WTC11 (cell line): ENCODE measurements around the gene BICDL1. TPM values are rescaled to one million over a fixed set of nuclear protein-coding genes. Genes with fewer than 3 reads are reported as not detected.

ENCODE experiments used
- ATAC-seq: fragments of 200-7000 bp; cut with Tn5 transposase; 2 replicates; pipeline ENCODE4 v1.10.0; 2021; ENCODE audit warnings: mild to moderate bottlenecking, moderate library complexity
- CTCF ChIA-PET: fragments of 300-600 bp; sonication (Branson Sonifier 250); formaldehyde crosslinking; loops from one replicate; lab custom pipeline; 2021; ENCODE audit warnings: antibody characterized with exemption; lab: Charles Lee
- POLR2A ChIA-PET: fragments of 350-600 bp; sonication (Branson Sonifier 250); formaldehyde crosslinking; loops from one replicate; lab custom pipeline; 2021; ENCODE audit warnings: antibody characterized with exemption; lab: Charles Lee
- DNase-seq: peaks from one replicate; pipeline ENCODE4 v3.0.0; 2021; ENCODE audit warnings: low spot score
- H3K27ac Mint-ChIP-seq: 2 replicates; pipeline ENCODE4 v1.8.0; 2021; ENCODE audit warnings: mixed read lengths
- H3K27me3 Mint-ChIP-seq: 2 replicates; pipeline ENCODE4 v1.8.0; 2021; ENCODE audit warnings: low read depth, mild to moderate bottlenecking, moderate library complexity, mixed read lengths
- H3K36me3 Mint-ChIP-seq: 2 replicates; pipeline ENCODE4 v1.8.0; 2021; ENCODE audit warnings: mixed read lengths
- H3K4me1 Mint-ChIP-seq: 2 replicates; pipeline ENCODE4 v1.8.0; 2022; ENCODE audit warnings: mixed read lengths
- H3K4me3 Mint-ChIP-seq: 2 replicates; pipeline ENCODE4 v1.8.0; 2021; ENCODE audit warnings: mild to moderate bottlenecking, moderate library complexity, mixed read lengths
- H3K9me3 Mint-ChIP-seq: 2 replicates; pipeline ENCODE4 v1.8.0; 2021; ENCODE audit warnings: mixed read lengths
- EMX1 ChIP-seq: fragments of 250-450 bp; sonication (Bioruptor Pico); IDR thresholded peaks from 2 replicates; pipeline ENCODE4 v1.8.0; 2021; ENCODE audit warnings: mild to moderate bottlenecking
- FOXP1 ChIP-seq: sonication (generic); formaldehyde crosslinking; IDR thresholded peaks from 2 replicates; pipeline ENCODE4 v1.8.0; 2022; ENCODE audit warnings: missing genetic modification reagents, mild to moderate bottlenecking, moderate library complexity, borderline replicate concordance
- SMAD4 ChIP-seq: sonication (generic); formaldehyde crosslinking; IDR thresholded peaks from 2 replicates; pipeline ENCODE4 v1.8.0; 2022; ENCODE audit warnings: mild to moderate bottlenecking, missing genetic modification reagents
- ZNF263 ChIP-seq: sonication (generic); formaldehyde crosslinking; IDR thresholded peaks from 2 replicates; pipeline ENCODE4 v1.8.1; 2022; ENCODE audit warnings: low read depth, mild to moderate bottlenecking, moderate library complexity, missing genetic modification reagents
- ZNF317 ChIP-seq: sonication (generic); formaldehyde crosslinking; IDR thresholded peaks from 2 replicates; pipeline ENCODE4 v1.8.1; 2023; ENCODE audit warnings: low read depth, mild to moderate bottlenecking, moderate library complexity, missing genetic modification reagents, borderline replicate concordance
- ZNF423 ChIP-seq: fragments of 250-450 bp; sonication (Bioruptor Pico); IDR thresholded peaks from 2 replicates; pipeline ENCODE4 v2.1.2; 2022; ENCODE audit warnings: mild to moderate bottlenecking, moderate library complexity
- total RNA-seq: library from RNA; stranded (reverse); gene quantifications from 3 replicates; pipeline ENCODE4 v1.2.3, GENCODE V29; 2021
- TF ChIP-seq, protein P1 (sequence below): sonication (generic); formaldehyde crosslinking; IDR thresholded peaks from 2 replicates; pipeline ENCODE4 v1.8.0; 2023; ENCODE audit warnings: mild to moderate bottlenecking, missing genetic modification reagents
- TF ChIP-seq, protein P2 (sequence below): sonication (generic); formaldehyde crosslinking; IDR thresholded peaks from 2 replicates; pipeline ENCODE4 v1.8.1; 2022; ENCODE audit warnings: mild to moderate bottlenecking, moderate library complexity, missing genetic modification reagents
- TF ChIP-seq, protein P3 (sequence below): sonication (generic); formaldehyde crosslinking; IDR thresholded peaks from 2 replicates; pipeline ENCODE4 v1.8.1; 2023; ENCODE audit warnings: mild to moderate bottlenecking, missing genetic modification reagents
- TF ChIP-seq, protein P4 (sequence below): fragments of 250-450 bp; sonication (Bioruptor Pico); IDR thresholded peaks from 2 replicates; pipeline ENCODE4 v1.8.0; 2021; ENCODE audit warnings: mild to moderate bottlenecking
- TF ChIP-seq, protein P5 (sequence below): fragments of 250-450 bp; sonication (Bioruptor Pico); conservative IDR thresholded peaks from 2 replicates; pipeline ENCODE4 v1.9.0; 2021; ENCODE audit warnings: mild to moderate bottlenecking
- TF ChIP-seq, protein P6 (sequence below): sonication (generic); formaldehyde crosslinking; IDR thresholded peaks from 2 replicates; pipeline ENCODE4 v1.8.0; 2022; ENCODE audit warnings: missing genetic modification reagents
- TF ChIP-seq, protein P7 (sequence below): sonication (generic); formaldehyde crosslinking; IDR thresholded peaks from 2 replicates; pipeline ENCODE4 v1.8.1; 2023; ENCODE audit warnings: mild to moderate bottlenecking, missing genetic modification reagents, moderate library complexity
- TF ChIP-seq, protein P8 (sequence below): fragments of 250-450 bp; sonication (Bioruptor Pico); IDR thresholded peaks from 2 replicates; pipeline ENCODE4 v1.9.0; 2021; ENCODE audit warnings: mild to moderate bottlenecking

Gene BICDL1
- total RNA-seq, 1 experiment from 2014 or later = 23.1 TPM

DNA sequence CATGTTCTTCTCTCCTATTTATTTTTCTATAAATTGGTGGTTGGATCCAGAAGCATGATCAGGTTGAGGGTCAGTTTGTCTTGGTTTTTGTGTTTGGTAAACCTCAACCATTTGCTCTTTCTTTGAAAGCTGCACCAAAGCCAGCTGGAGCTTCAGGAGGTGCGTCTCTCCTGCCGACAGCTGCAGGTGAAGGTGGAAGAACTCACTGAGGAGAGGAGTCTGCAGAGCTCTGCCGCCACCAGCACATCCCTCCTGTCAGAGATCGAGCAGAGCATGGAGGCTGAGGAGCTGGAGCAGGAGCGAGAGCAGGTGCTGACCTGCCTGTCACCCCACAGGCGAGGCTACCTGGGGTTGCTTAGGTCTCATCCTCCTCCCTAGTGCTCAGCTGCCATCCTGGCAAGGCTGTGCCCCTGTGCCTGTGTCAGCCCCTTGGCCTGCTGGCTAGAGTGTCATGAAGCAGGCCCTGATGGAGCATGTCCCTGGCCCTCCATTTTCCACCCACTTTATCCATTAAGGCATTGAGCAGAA, 82.5 kb downstream of the BICDL1 start:
- Mint-ChIP-seq H3K36me3 (no peaks in the 10 kb centered on the region), H3K4me3 (no peak overlapping the region), H3K9me3 (no peaks in the 10 kb centered on the region), H3K27me3 (no peaks in the 10 kb centered on the region), H3K4me1 (no peaks in the 10 kb centered on the region), H3K27ac (peak overlapping the region; percentile 62; the same call in 1 of the 2 replicates)
- ATAC-seq (no peak), DNase-seq (no peak)
- TF ChIP-seq FOXP1 (CRISPR knock-in tag) = no peak
- TF ChIP-seq, protein P1, sequence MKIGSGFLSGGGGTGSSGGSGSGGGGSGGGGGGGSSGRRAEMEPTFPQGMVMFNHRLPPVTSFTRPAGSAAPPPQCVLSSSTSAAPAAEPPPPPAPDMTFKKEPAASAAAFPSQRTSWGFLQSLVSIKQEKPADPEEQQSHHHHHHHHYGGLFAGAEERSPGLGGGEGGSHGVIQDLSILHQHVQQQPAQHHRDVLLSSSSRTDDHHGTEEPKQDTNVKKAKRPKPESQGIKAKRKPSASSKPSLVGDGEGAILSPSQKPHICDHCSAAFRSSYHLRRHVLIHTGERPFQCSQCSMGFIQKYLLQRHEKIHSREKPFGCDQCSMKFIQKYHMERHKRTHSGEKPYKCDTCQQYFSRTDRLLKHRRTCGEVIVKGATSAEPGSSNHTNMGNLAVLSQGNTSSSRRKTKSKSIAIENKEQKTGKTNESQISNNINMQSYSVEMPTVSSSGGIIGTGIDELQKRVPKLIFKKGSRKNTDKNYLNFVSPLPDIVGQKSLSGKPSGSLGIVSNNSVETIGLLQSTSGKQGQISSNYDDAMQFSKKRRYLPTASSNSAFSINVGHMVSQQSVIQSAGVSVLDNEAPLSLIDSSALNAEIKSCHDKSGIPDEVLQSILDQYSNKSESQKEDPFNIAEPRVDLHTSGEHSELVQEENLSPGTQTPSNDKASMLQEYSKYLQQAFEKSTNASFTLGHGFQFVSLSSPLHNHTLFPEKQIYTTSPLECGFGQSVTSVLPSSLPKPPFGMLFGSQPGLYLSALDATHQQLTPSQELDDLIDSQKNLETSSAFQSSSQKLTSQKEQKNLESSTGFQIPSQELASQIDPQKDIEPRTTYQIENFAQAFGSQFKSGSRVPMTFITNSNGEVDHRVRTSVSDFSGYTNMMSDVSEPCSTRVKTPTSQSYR (CRISPR knock-in tag) = no peak
- TF ChIP-seq, protein P2, sequence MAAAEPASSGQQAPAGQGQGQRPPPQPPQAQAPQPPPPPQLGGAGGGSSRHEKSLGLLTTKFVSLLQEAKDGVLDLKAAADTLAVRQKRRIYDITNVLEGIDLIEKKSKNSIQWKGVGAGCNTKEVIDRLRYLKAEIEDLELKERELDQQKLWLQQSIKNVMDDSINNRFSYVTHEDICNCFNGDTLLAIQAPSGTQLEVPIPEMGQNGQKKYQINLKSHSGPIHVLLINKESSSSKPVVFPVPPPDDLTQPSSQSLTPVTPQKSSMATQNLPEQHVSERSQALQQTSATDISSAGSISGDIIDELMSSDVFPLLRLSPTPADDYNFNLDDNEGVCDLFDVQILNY (CRISPR knock-in tag) = no peak
- no peak for TF ChIP-seq ZNF317 (CRISPR knock-in tag)
- TF ChIP-seq SMAD4 = no peak
- TF ChIP-seq, protein P3, sequence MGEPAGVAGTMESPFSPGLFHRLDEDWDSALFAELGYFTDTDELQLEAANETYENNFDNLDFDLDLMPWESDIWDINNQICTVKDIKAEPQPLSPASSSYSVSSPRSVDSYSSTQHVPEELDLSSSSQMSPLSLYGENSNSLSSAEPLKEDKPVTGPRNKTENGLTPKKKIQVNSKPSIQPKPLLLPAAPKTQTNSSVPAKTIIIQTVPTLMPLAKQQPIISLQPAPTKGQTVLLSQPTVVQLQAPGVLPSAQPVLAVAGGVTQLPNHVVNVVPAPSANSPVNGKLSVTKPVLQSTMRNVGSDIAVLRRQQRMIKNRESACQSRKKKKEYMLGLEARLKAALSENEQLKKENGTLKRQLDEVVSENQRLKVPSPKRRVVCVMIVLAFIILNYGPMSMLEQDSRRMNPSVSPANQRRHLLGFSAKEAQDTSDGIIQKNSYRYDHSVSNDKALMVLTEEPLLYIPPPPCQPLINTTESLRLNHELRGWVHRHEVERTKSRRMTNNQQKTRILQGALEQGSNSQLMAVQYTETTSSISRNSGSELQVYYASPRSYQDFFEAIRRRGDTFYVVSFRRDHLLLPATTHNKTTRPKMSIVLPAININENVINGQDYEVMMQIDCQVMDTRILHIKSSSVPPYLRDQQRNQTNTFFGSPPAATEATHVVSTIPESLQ (CRISPR knock-in tag) = no peak
- TF ChIP-seq, protein P4, sequence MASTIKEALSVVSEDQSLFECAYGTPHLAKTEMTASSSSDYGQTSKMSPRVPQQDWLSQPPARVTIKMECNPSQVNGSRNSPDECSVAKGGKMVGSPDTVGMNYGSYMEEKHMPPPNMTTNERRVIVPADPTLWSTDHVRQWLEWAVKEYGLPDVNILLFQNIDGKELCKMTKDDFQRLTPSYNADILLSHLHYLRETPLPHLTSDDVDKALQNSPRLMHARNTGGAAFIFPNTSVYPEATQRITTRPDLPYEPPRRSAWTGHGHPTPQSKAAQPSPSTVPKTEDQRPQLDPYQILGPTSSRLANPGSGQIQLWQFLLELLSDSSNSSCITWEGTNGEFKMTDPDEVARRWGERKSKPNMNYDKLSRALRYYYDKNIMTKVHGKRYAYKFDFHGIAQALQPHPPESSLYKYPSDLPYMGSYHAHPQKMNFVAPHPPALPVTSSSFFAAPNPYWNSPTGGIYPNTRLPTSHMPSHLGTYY (CRISPR knock-in tag) = no peak
- TF ChIP-seq, protein P5, sequence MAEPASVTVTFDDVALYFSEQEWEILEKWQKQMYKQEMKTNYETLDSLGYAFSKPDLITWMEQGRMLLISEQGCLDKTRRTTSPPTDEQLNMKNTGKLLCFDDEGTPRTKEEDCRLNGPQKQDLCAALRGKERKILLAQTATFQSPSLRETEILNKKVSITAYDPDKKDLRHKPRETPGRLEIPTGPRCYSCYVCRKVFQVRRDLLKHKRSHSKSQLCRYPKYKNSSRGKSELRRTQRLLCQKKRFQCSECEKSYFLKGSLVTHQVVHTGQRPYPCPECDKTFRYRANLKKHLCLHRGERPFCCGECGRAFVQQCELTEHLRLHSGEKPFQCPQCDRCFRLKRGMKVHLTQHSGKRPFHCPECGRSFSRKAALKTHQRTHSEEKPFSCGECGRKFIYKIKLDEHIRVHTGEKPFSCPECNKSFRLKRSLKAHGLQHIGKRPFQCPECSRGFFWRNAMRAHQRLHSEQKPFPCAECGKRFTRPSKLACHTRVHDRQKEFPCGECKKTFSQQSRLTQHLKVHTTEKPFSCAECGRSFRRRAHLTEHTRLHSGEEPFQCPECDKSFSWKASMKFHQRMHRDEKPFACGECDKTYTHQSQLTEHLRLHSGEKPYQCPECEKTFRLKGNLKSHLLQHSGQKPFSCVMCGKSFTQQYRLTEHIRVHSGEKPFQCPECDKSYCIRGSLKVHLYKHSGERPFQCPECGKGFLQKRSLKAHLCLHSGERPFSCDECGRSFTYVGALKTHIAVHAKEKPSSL (CRISPR knock-in tag) = no peak
- POLR2A ChIA-PET = no interaction called here
- CTCF ChIA-PET = interaction anchor here (0.6 to 1.4 kb wide), 2 partner anchors 14 to 16 kb away, joined by 3 to 5 read pairs; no protein-coding TSS in a partner anchor

DNA sequence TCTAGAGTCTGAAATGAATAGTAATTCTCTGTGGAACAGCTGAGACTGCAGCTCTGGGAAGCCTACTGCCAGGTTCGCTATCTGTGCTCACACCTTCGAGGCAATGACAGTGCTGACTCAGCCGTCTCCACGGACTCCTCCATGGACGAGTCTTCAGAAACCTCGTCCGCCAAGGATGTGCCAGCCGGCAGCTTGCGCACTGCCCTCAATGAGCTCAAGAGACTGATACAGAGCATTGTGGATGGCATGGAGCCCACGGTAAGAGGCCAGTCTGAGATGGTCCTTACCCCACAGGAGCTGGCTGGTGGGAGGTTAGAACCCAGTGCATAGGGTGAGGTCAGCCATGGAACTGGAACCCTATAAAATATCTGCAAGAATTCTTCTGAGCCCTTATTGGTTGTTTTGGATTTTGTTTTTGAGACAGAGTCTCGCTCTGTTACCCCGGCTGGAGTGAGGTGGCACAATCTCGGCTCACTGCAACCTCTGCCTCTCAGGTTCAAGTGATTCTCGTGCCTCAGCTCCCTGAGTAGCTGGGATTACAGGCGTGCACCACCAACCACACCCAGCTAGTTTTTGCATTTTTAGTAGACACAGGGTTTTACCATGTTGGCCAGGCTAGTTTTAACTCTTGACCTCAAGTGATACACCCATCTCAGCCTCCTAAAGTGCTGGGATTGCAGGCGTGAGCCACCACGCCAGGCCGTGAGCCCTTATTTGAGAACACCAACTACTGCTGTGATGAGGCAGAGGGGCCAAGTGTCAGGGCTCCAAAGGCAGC, 83.6 kb downstream of the BICDL1 start:
- ATAC-seq (no peak), DNase-seq (no peak)
- CTCF ChIA-PET = interaction anchor here (0.6 to 1.8 kb wide), 2 partner anchors 15 to 32 kb away, joined by 3 to 9 read pairs; no protein-coding TSS in a partner anchor

More for the DNA sequence above, 83.6 kb downstream of the BICDL1 start:
- POLR2A ChIA-PET = no interaction called here
- Mint-ChIP-seq H3K27me3 (no peaks in the 10 kb centered on the region), H3K27ac (no peak overlapping the region), H3K4me3 (no peak overlapping the region), H3K36me3 (no peaks in the 10 kb centered on the region), H3K4me1 (no peaks in the 10 kb centered on the region)
- TF ChIP-seq FOXP1 (CRISPR knock-in tag) (no peak), EMX1 (CRISPR knock-in tag) (no peak), ZNF423 (CRISPR knock-in tag) (no peak), ZNF263 (CRISPR knock-in tag) (no peak)
- TF ChIP-seq, protein P6, sequence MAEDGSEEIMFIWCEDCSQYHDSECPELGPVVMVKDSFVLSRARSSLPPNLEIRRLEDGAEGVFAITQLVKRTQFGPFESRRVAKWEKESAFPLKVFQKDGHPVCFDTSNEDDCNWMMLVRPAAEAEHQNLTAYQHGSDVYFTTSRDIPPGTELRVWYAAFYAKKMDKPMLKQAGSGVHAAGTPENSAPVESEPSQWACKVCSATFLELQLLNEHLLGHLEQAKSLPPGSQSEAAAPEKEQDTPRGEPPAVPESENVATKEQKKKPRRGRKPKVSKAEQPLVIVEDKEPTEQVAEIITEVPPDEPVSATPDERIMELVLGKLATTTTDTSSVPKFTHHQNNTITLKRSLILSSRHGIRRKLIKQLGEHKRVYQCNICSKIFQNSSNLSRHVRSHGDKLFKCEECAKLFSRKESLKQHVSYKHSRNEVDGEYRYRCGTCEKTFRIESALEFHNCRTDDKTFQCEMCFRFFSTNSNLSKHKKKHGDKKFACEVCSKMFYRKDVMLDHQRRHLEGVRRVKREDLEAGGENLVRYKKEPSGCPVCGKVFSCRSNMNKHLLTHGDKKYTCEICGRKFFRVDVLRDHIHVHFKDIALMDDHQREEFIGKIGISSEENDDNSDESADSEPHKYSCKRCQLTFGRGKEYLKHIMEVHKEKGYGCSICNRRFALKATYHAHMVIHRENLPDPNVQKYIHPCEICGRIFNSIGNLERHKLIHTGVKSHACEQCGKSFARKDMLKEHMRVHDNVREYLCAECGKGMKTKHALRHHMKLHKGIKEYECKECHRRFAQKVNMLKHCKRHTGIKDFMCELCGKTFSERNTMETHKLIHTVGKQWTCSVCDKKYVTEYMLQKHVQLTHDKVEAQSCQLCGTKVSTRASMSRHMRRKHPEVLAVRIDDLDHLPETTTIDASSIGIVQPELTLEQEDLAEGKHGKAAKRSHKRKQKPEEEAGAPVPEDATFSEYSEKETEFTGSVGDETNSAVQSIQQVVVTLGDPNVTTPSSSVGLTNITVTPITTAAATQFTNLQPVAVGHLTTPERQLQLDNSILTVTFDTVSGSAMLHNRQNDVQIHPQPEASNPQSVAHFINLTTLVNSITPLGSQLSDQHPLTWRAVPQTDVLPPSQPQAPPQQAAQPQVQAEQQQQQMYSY (CRISPR knock-in tag) = no peak
- TF ChIP-seq, protein P7, sequence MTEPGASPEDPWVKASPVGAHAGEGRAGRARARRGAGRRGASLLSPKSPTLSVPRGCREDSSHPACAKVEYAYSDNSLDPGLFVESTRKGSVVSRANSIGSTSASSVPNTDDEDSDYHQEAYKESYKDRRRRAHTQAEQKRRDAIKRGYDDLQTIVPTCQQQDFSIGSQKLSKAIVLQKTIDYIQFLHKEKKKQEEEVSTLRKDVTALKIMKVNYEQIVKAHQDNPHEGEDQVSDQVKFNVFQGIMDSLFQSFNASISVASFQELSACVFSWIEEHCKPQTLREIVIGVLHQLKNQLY (CRISPR knock-in tag) = no peak
- TF ChIP-seq, protein P8, sequence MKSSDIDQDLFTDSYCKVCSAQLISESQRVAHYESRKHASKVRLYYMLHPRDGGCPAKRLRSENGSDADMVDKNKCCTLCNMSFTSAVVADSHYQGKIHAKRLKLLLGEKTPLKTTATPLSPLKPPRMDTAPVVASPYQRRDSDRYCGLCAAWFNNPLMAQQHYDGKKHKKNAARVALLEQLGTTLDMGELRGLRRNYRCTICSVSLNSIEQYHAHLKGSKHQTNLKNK (CRISPR knock-in tag) = no peak
- TF ChIP-seq, all 79 proteins: peak for 0
- no peaks in the 10 kb centered on the region for H3K9me3 Mint-ChIP-seq
